Activated CD4-positive, alpha-beta T cell treated with anti-CD3 and anti-CD28 coated beads for 1 hour (primary cell): Measurements from ENCODE around the gene DLEC1.
"Not testable (repeated sequence)": the region's sequence is repeated elsewhere in the genome, so short reads cannot be mapped to it uniquely, and the experiment has no call there.

Experiments
- DNase-seq: peaks from one replicate; pipeline ENCODE4 v3.0.0-alpha.2; 2020

Gene DLEC1

DNA sequence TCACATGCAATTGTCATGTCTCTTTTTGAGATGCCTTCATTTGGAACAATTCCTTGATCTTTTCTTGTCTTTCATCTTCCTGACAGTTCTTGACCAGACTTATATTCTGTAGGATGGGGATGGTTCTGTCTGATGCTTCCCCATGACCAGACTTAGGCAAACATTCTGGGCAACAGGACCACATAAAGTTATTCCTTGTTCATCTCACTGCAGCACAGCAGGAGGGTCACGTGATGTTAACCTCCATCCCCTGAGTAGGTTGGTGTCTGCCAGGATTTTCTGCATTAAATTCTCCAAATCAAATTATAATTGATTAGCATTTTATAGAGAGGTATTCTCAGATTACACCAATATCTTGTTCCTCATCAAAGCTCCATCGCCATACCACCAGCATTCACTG lies 7.8 kb downstream of the DLEC1 start:
- DNase-seq, result no peak

GRCh38 chr3:38047896-38048295 lies 8.9 kb downstream of the DLEC1 start:
- no peak for DNase-seq

GRCh38 chr3:38049358-38050126 lies 10.5 kb downstream of the DLEC1 start:
- no peak for DNase-seq

- DNase-seq, result no peak
These were observed 12.1 kb downstream of the DLEC1 start for GRCh38 chr3:38051131-38051530.

GRCh38 chr3:38053286-38053685 lies 14.3 kb downstream of the DLEC1 start:
- not testable (repeated sequence) for DNase-seq

GRCh38 chr3:38053813-38054498 lies 14.9 kb downstream of the DLEC1 start:
- not testable (repeated sequence) for DNase-seq

DNA sequence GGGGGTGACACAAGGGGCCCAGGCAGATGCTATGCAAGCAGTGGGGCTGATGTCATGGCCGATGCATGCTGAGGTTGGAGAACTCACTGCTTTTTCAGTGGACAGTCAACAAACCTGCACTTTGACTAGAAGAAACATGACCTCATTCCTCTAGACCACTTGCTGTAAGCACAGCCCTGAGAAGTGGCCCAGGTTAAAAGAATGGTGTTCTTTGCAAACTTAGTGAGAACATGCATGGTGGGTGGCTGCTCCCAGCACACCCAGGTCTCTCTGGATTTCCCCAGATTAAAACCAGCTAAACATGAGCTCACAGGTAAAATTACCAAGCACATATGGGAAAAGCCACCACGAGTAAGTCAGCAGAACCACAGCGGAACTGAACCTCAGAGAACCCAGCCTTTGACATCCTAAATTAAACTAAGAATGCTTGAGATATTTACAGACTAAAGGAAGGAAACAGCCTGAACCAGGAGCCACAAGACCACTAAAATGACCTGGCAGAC lies 15.5 kb downstream of the DLEC1 start:
- DNase-seq, result no peak

GRCh38 chr3:38059148-38059547 lies 20.1 kb downstream of the DLEC1 start:
- DNase-seq, result no peak

GRCh38 chr3:38059591-38059990 lies 20.6 kb downstream of the DLEC1 start:
- no peak for DNase-seq

DNA sequence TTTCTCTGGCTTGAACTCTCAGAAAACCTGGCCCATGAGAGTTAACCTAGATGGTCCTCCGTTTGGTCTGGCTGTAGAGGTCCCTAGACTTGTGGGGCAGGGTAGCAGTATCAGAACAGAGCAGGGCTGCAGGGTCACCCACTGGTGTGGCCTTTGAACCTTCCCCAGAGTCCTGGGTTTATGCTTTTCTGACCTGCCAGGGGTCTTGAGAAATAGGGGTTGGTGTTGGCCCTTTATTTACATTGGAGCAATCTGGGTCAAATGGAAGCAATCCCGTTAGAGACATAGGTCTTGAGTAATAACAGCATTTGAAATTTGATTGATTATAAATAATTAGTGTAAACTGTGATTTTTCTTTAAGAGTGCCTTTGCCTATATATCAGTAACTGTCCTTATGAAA lies 23.8 kb downstream of the DLEC1 start:
- no peak for DNase-seq

GRCh38 chr3:38064453-38064852 lies 25.4 kb downstream of the DLEC1 start:
- DNase-seq, result not testable (repeated sequence)

DNA sequence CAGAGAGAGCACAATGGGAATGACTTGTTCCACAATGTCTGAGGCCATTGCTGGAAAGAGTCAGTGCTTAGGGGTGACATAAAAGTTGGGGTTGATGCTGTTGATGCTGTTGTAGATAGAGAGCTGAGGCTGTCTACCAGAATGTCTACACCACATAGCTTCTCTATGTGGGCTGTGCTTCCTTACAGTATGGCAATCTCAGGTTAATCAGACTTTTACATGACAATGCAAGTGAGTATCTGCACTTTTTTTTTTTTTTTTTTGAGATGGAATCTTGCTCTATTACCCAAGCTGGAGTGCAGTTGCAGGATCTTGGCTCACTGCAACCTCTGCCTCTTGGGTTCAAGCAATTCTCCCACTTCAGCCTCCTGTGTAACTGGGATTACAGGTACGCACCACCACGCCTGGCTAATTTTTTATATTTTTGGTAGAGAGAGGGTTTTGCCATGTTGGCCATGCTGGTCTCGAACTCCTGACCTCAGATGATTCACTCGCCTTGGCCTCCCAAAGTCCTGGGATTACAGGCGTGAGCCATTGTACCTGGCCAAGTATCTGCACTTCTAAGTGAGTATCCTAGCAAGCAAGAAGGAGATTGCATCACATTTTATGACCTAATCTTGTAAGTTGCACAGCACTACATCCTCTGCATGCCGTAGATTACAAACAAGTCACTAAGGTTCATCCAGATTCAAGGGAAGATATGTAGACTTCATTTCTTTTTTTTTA lies 28.7 kb downstream of the DLEC1 start:
- no peak for DNase-seq

- no peak for DNase-seq
These were observed 31.0 kb downstream of the DLEC1 start for GRCh38 chr3:38070013-38070412.

DNA sequence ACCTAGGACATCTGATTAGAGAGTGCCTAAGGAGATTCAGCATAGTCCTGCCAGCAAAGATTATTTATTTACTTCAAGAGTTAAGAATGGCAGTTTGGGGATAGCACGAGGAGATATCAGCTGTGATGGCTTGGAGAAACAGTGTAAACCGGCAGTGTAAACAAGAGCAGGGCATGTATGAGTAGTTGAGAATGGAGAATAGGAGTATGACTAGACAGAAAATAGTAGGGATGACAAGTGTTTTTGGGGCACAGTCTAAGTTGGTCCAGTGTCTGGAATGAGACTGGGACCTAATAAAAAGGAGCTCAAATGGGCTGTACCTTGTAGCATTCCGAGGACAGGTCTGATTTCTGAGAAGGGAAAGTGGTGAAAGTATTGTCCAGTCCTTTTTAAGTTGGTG lies 38.1 kb downstream of the DLEC1 start:
- DNase-seq, result not testable (repeated sequence)

- DNase-seq, result not testable (repeated sequence)
These were observed 43.3 kb downstream of the DLEC1 start for GRCh38 chr3:38082296-38082695.

DNA sequence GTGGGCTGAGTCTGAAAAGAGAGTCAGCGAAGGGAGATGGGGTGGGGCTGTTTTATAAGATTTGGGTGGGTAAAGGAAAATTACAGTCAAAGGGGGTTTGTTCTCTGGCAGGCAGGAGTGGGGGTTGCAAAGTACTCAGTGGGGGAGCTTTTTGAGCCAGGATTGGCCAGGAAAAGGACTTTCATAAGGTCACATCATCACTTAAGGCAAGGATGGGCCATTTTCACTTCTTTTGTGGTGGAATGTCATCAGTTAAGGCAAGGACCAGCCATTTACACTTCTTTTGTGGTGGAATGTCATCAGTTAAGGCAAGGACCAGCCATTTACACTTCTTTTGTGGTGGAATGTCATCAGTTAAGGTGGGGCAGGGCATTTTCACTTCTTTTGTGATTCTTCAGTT lies 44.2 kb downstream of the DLEC1 start:
- DNase-seq, result not testable (repeated sequence)

GRCh38 chr3:38083871-38084333 lies 44.9 kb downstream of the DLEC1 start:
- DNase-seq, result no peak

DNA sequence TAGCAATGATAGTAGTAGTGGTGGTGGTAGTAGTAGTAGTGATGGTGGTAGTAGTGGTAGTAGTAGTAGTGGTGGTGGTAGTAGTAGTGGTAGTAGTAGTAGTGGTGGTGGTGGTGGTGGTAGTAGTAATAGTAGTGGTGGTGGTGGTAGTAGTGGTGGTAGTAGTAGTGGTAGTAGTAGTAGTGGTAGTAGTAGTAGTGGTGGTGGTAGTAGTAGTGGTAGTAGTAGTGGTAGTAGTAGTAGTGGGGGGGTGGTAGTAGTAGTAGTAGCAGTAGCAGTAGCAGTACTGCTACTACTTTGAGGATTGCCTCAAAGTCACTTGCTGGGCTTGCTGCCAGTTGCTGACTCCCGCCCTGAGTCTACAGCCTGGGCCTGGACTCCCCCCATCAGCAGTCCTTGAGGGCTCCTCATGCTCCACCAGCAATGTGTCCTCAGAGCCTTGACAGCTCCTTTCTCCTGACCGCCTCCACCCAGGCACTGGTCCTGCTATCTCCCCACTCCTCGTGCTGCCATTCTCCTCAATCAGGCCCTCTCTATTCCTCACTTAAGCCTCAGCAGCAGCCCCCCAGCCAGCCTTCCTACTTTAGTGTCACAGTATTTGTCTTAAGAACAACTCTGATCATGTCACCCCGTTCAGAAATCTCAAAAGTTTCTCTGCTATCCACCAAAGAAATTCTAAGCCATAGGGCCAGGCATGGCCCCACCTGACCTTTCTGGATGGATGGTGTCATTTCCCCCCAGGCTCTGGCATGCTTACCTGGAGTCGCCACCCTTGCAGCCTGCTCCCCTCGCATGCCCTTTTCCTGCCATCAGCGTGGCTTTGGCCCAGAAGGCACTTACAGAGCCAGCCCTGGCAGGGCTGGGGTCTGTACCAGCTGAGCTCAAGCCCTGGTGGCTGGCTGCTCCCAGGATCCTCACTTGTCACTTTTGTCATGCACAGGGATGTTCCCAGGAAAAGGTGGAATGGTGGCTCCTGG lies 45.6 kb downstream of the DLEC1 start:
- DNase-seq, result no peak

DNA sequence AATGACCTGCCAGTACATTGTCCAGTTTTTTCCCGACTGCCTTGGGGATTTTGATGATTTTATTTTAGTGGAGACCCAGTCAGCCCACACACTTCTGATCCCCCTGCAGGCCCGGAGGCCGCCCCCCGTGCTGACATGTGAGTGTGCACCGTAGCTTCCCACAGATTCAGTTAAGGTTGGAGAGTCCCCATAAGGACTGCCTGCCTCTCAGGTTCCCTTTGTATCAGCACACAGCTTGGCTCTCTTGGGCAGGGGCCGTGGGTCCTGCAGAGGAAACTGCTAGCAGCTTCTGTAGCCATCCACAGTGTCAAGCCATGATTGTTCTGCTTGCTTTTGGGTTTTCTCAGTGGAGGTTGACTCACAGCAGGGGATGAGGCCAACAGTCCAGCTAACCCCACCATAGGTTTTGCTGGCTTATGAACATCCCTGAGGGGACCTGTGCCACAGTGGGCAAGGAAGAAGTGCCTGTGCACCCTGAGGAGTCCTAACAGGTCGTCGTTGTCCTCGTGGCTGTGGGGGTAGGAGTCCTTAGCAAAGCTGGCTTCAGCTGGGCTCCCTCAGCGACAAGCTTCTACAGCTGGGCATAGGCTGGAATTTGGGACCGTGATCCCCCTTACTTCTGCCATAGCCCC lies 46.4 kb downstream of the DLEC1 start:
- DNase-seq, result no peak

DNA sequence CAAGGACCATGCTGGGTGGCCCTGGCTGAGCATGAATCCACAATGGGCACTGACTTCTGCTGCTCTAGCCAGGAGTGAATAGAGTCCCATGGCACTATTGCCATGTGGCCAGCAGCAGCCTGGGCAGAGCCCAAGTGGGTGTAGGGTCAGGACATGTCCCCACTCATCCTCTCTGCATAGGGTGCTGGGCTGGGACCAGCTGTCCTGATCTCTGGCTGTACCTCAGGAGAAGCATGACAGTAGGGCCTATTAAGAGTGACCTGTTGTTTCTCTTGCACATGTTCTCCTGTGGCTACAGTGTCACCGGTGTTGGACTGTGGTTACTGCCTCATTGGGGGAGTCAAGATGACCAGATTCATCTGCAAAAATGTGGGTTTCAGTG lies 46.9 kb downstream of the DLEC1 start:
- DNase-seq, result no peak

DNA sequence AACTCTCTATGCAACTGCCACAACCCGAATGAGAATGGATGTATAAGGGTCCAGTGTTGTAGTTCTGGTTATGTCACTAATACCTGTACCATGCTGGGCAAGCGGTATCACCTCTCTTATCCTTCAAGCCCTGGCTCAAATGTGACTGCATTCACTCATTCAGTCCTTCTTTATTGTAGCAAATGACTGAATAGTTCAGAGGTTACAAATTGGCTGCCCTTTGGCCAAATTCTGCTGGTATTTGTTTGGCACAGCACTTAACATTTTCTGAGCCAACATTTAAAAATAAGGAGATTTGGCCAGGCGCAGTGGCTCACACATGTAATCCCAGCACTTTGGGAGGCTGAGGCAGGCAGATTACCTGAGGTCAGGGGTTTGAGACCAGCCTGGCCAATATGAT lies 47.5 kb downstream of the DLEC1 start:
- no peak for DNase-seq

- DNase-seq, result not testable (repeated sequence)
These were observed 48.3 kb downstream of the DLEC1 start for GRCh38 chr3:38087278-38087677.
